Endothelial cell of umbilical vein (primary cell): ENCODE measurements around the gene GREB1. TPM values are rescaled to one million over a fixed set of nuclear protein-coding genes. Genes with fewer than 3 reads are reported as not detected.
A peak's percentile ranks its signal among the peaks of the same experiment; 100 is the strongest.

Source experiments
- BruUV-seq: library from RNA; stranded (reverse); fragments of 400-500 nt; replicated peaks from 2 replicates; lab custom pipeline; 2021; lab: Mats Ljungman, UMichigan
- CTCF ChIA-PET: fragments of 300-600, 350-600 bp; sonication (Branson Sonifier 250); formaldehyde crosslinking; loops from one replicate; lab custom pipeline; 2021; ENCODE audit warnings: antibody characterized with exemption, inconsistent platforms; lab: Charles Lee
- POLR2A ChIA-PET: fragments of 300-600, 350-600 bp; sonication (Branson Sonifier 250); formaldehyde crosslinking; loops from one replicate; lab custom pipeline; 2021; ENCODE audit warnings: antibody characterized with exemption, inconsistent platforms; lab: Charles Lee
- DNase-seq: peaks from one replicate; pipeline ENCODE4 v3.0.0-alpha.2; 2011; ENCODE audit warnings: low read depth, low spot score
- FAIRE-seq: peaks from 2 replicates; lab custom pipeline; 2011; peaks lifted over from hg19 to GRCh38; lab: Jason Lieb, UNC
- H2AFZ ChIP-seq: 2 replicates; pipeline ENCODE4 v1.6.0; 2012; ENCODE audit warnings: low read depth, low read length, control low read depth, inconsistent platforms
- H3K27ac ChIP-seq: 2 replicates; pipeline ENCODE4 v1.5.1; 2011; ENCODE audit warnings: low read depth, mild to moderate bottlenecking, control low read depth, low read length, moderate library complexity; ENCODE audit not compliant: insufficient read depth
- H3K27me3 ChIP-seq, 2 experiments: 2 replicates each; pipeline versions ENCODE4 v1.6.0 to v1.6.1; 2011; ENCODE audit warnings: low read length in 2 of 2, mixed read lengths in 1 of 2; ENCODE audit not compliant: control insufficient read depth in 2 of 2, insufficient read depth in 2 of 2
- H3K36me3 ChIP-seq, 2 experiments: 2 replicates in 1 of 2; 3 replicates in 1 of 2; pipeline ENCODE4 v1.5.1; 2011; ENCODE audit warnings: low read length in 2 of 2, mild to moderate bottlenecking in 1 of 2, moderate library complexity in 1 of 2; ENCODE audit not compliant: control insufficient read depth in 2 of 2, insufficient read depth in 2 of 2; ENCODE audit errors: extremely low read depth in 1 of 2
- H3K4me1 ChIP-seq: 3 replicates; pipeline ENCODE4 v1.5.1; 2011; ENCODE audit warnings: mild to moderate bottlenecking, low read length; ENCODE audit not compliant: control insufficient read depth, insufficient read depth; ENCODE audit errors: extremely low read depth
- H3K4me2 ChIP-seq: 2 replicates; pipeline ENCODE4 v1.6.1; 2011; ENCODE audit warnings: low read length, control low read depth, mixed read lengths; ENCODE audit not compliant: insufficient read depth
- H3K4me3 ChIP-seq, 3 experiments: fragments of 200-600 bp in 1 of 3; sonication (generic), shearing (Covaris generic) in 1 of 3; replicated peaks in 1 of 3; 2 replicates each; pipeline ENCODE4 v1.5.1; 2011 to 2016; ENCODE audit warnings: control low read depth in 3 of 3, low read length in 3 of 3, mild to moderate bottlenecking in 2 of 3, inconsistent platforms in 1 of 3, low read depth in 1 of 3, moderate library complexity in 1 of 3; ENCODE audit not compliant: insufficient read depth in 1 of 3
- H3K79me2 ChIP-seq: 2 replicates; pipeline ENCODE4 v1.6.0; 2012; ENCODE audit warnings: low read length, inconsistent platforms; ENCODE audit not compliant: control insufficient read depth, insufficient read depth
- H3K9ac ChIP-seq: replicated peaks from 2 replicates; pipeline ENCODE3; 2011; ENCODE audit warnings: low read length, control low read depth; ENCODE audit not compliant: insufficient read depth; ENCODE audit errors: extremely low read depth
- H3K9me1 ChIP-seq: replicated peaks from 3 replicates; pipeline ENCODE4 v1.6.0; 2011; ENCODE audit warnings: mild to moderate bottlenecking, low read length; ENCODE audit not compliant: control insufficient read depth, insufficient read depth; ENCODE audit errors: extremely low read depth
- H3K9me3 ChIP-seq: replicated peaks from 2 replicates; pipeline ENCODE4 v1.5.1; 2012; ENCODE audit warnings: low read length, inconsistent platforms; ENCODE audit not compliant: control insufficient read depth, insufficient read depth
- H4K20me1 ChIP-seq: replicated peaks from 2 replicates; pipeline ENCODE3; 2011; ENCODE audit warnings: mild to moderate bottlenecking, low read length; ENCODE audit not compliant: control insufficient read depth, insufficient read depth; ENCODE audit errors: extremely low read depth
- CTCF ChIP-seq, 2 donors: IDR thresholded peaks; 1 replicate in 1 of 2; 2 replicates in 1 of 2; pipeline ENCODE4 v1.5.1; 2011; ENCODE audit warnings: low read length in 2 of 2, mild to moderate bottlenecking in 2 of 2, moderate library complexity in 2 of 2, control low read depth in 1 of 2, inconsistent platforms in 1 of 2, low read depth in 1 of 2; ENCODE audit not compliant: insufficient read depth in 1 of 2; ENCODE audit errors: extremely low read depth in 1 of 2
- FOS ChIP-seq: IDR thresholded peaks from 2 replicates; pipeline ENCODE4 v1.6.1; 2011; ENCODE audit warnings: mild to moderate bottlenecking, low read length, moderate library complexity, borderline replicate concordance; ENCODE audit not compliant: insufficient read depth
- JUN ChIP-seq: IDR thresholded peaks from 2 replicates; pipeline ENCODE4 v1.6.1; 2011; ENCODE audit warnings: borderline replicate concordance, low read depth; ENCODE audit not compliant: insufficient read length, insufficient read depth
- MAX ChIP-seq: IDR thresholded peaks from 2 replicates; pipeline ENCODE4 v1.6.1; 2011; ENCODE audit not compliant: insufficient read depth, insufficient read length
- POLR2A ChIP-seq: IDR thresholded peaks from 2 replicates; pipeline ENCODE4 v1.6.1; 2012; ENCODE audit warnings: low read depth, mild to moderate bottlenecking, control low read depth, low read length
- POLR2AphosphoS5 ChIP-seq: IDR thresholded peaks from 2 replicates; pipeline ENCODE4 v1.6.1; 2012; ENCODE audit warnings: low read depth, mild to moderate bottlenecking, control low read depth, low read length, moderate library complexity; ENCODE audit not compliant: insufficient read depth
- dilution Hi-C: fragments of 300-500 bp; cut with MboI; formaldehyde crosslinking; loops from one replicate; pipeline ENCODE4 v1.15.0; 2019; ENCODE audit warnings: low sequenced_read_pairs; ENCODE audit not compliant: extremely low pct_ligation_motif_present
- intact Hi-C: fragments of 100-400 bp; cut with micrococcal nuclease; formaldehyde crosslinking; loops from one replicate; pipeline ENCODE4 v1.10.0; 2022
- polyA plus RNA-seq, 4 experiments: library from polyadenylated mRNA; depleted of rRNA in 3 of 4; stranded (reverse) in 3 of 4; unstranded in 1 of 4; fragments of >200 nt; gene quantifications; 2 replicates each; pipeline versions ENCODE4 v1.2.1 to v1.2.3, GENCODE V29; 2011 to 2012; ENCODE audit warnings: missing spikeins in 1 of 4
- total RNA-seq: library from RNA; stranded (reverse); gene quantifications from 2 replicates; pipeline ENCODE4 v1.2.3, GENCODE V29; 2021

GREB1 gene
- total and polyA plus RNA-seq, 2 donors (not counting 3 experiments of a cell fraction or from before 2014, with no cell fraction given), result 0.17 to 0.58 TPM

GRCh38 chr2:11646530-11646929, 112.7 kb downstream of the GREB1 start:
- no peaks in the 10 kb centered on the region for H3K36me3 ChIP-seq
- no peaks in the 10 kb centered on the region for H3K79me2 ChIP-seq
- dilution Hi-C loops, result no loop called here
- H3K9ac ChIP-seq, result no peak overlapping the region
- POLR2A ChIA-PET, result no interaction called here
- FAIRE-seq (no peak), DNase-seq (no peak)
- H3K4me2 ChIP-seq, result no peak overlapping the region
- H3K27me3 ChIP-seq, result peaks cover 2 to 4% of the 10 kb centered on the region in 2 experiments
- H2AFZ ChIP-seq, result no peak overlapping the region
- no peaks in the 10 kb centered on the region for H4K20me1 ChIP-seq
- CTCF ChIA-PET, result interaction anchor here (1.4 to 2.8 kb wide), 4 partner anchors 10 to 168 kb away, joined by 3 to 49 read pairs (median 10); no protein-coding TSS in a partner anchor
- no peaks in the 10 kb centered on the region for H3K4me1 ChIP-seq
- H3K9me3 ChIP-seq, result no peaks in the 10 kb centered on the region
- H3K27ac ChIP-seq, result no peak overlapping the region
- intact Hi-C loops, result loop anchor here (2.0 kb wide), 1 partner anchor 62 kb away; no protein-coding TSS in a partner anchor
- no TSS peak for BruUV-seq
- H3K4me3 ChIP-seq, result no peak overlapping the region
- no peak for TF ChIP-seq JUN
- no peak for TF ChIP-seq POLR2AphosphoS5
- TF ChIP-seq POLR2A, result no peak
- H3K9me1 ChIP-seq, result no peaks in the 10 kb centered on the region

- CTCF ChIA-PET, result interaction anchor here (0.6 to 2.8 kb wide), 6 partner anchors 57 to 816 kb away, joined by 3 to 49 read pairs (median 6); no protein-coding TSS in a partner anchor
- FAIRE-seq, result no peak
These were observed 114.2 kb downstream of the GREB1 start for GRCh38 chr2:11647834-11648600.

More at GRCh38 chr2:11647834-11648600, 114.2 kb downstream of the GREB1 start:
- Histone ChIP-seq H3K9ac (no peak overlapping the region), H3K4me2 (no peak overlapping the region), H3K27ac (no peak overlapping the region), H3K9me3 (no peaks in the 10 kb centered on the region), H3K4me3 (no peak overlapping the region), H3K27me3 (peaks cover 2 to 4% of the 10 kb centered on the region in 2 experiments), H4K20me1 (no peaks in the 10 kb centered on the region), H3K4me1 (no peaks in the 10 kb centered on the region), H2AFZ (no peak overlapping the region), H3K36me3 (no peaks in the 10 kb centered on the region), H3K9me1 (no peaks in the 10 kb centered on the region), H3K79me2 (no peaks in the 10 kb centered on the region)
- no TSS peak for BruUV-seq
- TF ChIP-seq FOS (no peak), CTCF (IDR thresholded peaks at IDR 0.05; ENCODE audit: extremely low read depth in 1 of 2, insufficient read depth in 1 of 2, low read depth in 1 of 2, low read length in 2 of 2) (peak; percentile 12 to 52), MAX (no peak), POLR2A (no peak)
- DNase-seq, result peak; percentile 39
- POLR2A ChIA-PET, result no interaction called here
- intact Hi-C loops (loop anchor here (1.0 to 2.0 kb wide), 3 partner anchors 59 to 170 kb away; no protein-coding TSS in a partner anchor), dilution Hi-C loops (no loop called here)
